H1 (cell line): ENCODE data around the gene LEMD1. TPM values are rescaled to one million over a fixed set of nuclear protein-coding genes. Genes with fewer than 3 reads are reported as not detected.

Experiments
- CHD2 ChIP-seq: IDR thresholded peaks from 2 replicates; pipeline ENCODE4 v1.6.1; 2012; ENCODE audit warnings: low read length, improper control_type of control experiment
- GTF2F1 ChIP-seq: IDR thresholded peaks from 2 replicates; pipeline ENCODE4 v1.6.1; 2012; ENCODE audit warnings: low read depth, low read length, improper control_type of control experiment, borderline replicate concordance
- NRF1 ChIP-seq: IDR thresholded peaks from 2 replicates; pipeline ENCODE4 v1.6.1; 2011; ENCODE audit warnings: mild to moderate bottlenecking, low read depth, low read length, improper control_type of control experiment
- PHF8 ChIP-seq: fragments of 200-600 bp; sonication (generic); conservative IDR thresholded peaks from 2 replicates; pipeline ENCODE4 v1.7.1; 2012; ENCODE audit warnings: low read depth, mild to moderate bottlenecking, inconsistent platforms, low read length, moderate library complexity
- RAD21 ChIP-seq, 2 experiments: IDR thresholded peaks in 1 of 2; conservative IDR thresholded peaks in 1 of 2; 2 replicates each; pipeline ENCODE4 v1.6.1; 2011; ENCODE audit warnings: low read depth in 2 of 2, low read length in 2 of 2, improper control_type of control experiment in 1 of 2, inconsistent platforms in 1 of 2, mild to moderate bottlenecking in 1 of 2, moderate library complexity in 1 of 2
- RFX5 ChIP-seq: IDR thresholded peaks from 2 replicates; pipeline ENCODE4 v1.6.1; 2011; ENCODE audit warnings: low read depth, low read length, improper control_type of control experiment, borderline replicate concordance
- TBP ChIP-seq: IDR thresholded peaks from 2 replicates; pipeline ENCODE4 v1.6.1; 2011; ENCODE audit warnings: low read depth, low read length, improper control_type of control experiment
- polyA plus RNA-seq, 7 experiments: library from polyadenylated mRNA; depleted of rRNA in 3 of 7; stranded (reverse) in 5 of 7; unstranded in 2 of 7; fragments of >200 nt in 5 of 7; fragments of 200-250 nt in 2 of 7; gene quantifications; 1 replicate in 5 of 7; 2 replicates in 1 of 7; 4 replicates in 1 of 7; pipeline versions ENCODE4 v1.2.1 to v1.2.3, GENCODE V29; 2011 to 2013; ENCODE audit warnings: missing spikeins in 2 of 7, mixed read lengths in 2 of 7
- total RNA-seq: library from RNA; stranded (reverse); fragmentation: NEBNext Ultra II Directional; extraction: Animal tissue kit (Norgen Biotek cat#: 25700); gene quantifications from 2 replicates; pipeline ENCODE4 v1.2.1, GENCODE V29; 2021

LEMD1 gene
- total and polyA plus RNA-seq, 2 of the 8 experiments (the other 6 are each of a cell fraction or from before 2014, with no cell fraction given), result 10.0 to 10.5 TPM

DNA sequence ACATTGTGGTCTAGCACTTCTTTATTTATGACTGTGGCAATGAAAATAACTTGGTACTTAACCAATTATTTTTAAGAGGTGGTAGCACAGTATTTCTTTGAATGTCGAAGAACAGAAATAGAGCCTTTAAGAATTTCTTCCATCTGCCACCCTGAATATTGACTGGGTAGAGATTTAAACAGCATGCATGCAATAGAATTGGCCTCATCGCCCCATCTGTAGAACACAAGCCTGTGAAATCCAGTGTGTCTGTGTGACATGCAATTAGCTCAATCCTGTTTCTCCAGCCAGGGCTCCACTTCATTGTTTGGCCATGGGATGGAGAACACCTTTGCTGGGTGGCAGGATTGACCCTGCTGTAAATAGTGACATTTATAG, 48.1 kb downstream of the LEMD1 start (continued):
- no peak for TF ChIP-seq PHF8
- TF ChIP-seq CHD2, result no peak
- TF ChIP-seq RAD21 (IDR thresholded peaks at IDR 0.05 in 1 of 2, conservative IDR thresholded peaks at IDR 0.05 in 1 of 2; ENCODE audit: low read depth in 2 of 2, low read length in 2 of 2), result no peak
- TF ChIP-seq TBP, result no peak
- TF ChIP-seq NRF1, result no peak
- TF ChIP-seq RFX5, result no peak
- no peak for TF ChIP-seq GTF2F1
